HFF-Myc (cell line): ENCODE results near the gene ODF2.

Experiments used
- DNase-seq: peaks from one replicate; pipeline ENCODE4 v3.0.0-alpha.2; 2011; ENCODE audit warnings: low read depth; ENCODE audit errors: extremely low read depth
- H3K4me3 ChIP-seq: replicated peaks from 2 replicates; pipeline ENCODE4 v1.5.1; 2011; ENCODE audit warnings: low read depth, mild to moderate bottlenecking, control low read depth, low read length
- TF ChIP-seq, protein P1 (sequence below): IDR thresholded peaks from 2 replicates; pipeline ENCODE4 v1.5.1; 2012; ENCODE audit warnings: mild to moderate bottlenecking, low read depth, low read length, control low read depth; ENCODE audit errors: missing control alignments

Gene ODF2

DNA sequence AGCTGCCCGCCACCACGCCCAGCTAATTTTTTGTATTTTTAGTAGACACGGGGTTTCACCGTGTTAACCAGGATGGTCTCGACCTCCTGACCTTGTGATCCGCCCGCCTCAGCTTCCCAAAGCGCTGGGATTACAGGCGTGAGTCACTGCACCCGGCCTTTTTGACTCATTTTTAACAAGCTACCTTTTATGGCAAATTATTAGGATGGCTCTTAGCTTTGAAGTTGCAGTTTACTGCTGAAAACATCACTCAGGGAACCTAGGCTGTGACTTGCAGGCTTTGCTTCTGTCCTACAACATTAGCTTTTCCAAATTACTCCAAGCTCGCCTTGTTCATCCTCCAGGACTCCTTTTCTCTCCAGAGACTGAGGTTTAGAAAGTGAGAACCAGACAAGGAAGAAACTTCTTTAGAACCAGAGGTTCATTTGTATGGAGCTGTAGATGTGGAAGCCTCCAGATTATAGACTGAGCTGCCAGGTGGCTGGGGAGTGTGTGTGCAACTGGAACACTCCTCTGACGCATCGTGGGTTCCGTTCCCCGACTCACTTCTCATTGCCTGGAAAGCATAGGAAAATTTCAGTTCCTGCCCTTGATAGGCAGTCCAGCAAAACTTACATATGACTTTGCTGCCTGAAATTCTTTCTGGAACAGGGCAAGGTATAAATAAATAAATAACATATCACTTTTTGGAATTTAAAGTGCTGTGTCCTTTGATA lies 72.8 kb downstream of the ODF2 start:
- H3K4me3 ChIP-seq, result no peak overlapping the region
- TF ChIP-seq, protein P1, sequence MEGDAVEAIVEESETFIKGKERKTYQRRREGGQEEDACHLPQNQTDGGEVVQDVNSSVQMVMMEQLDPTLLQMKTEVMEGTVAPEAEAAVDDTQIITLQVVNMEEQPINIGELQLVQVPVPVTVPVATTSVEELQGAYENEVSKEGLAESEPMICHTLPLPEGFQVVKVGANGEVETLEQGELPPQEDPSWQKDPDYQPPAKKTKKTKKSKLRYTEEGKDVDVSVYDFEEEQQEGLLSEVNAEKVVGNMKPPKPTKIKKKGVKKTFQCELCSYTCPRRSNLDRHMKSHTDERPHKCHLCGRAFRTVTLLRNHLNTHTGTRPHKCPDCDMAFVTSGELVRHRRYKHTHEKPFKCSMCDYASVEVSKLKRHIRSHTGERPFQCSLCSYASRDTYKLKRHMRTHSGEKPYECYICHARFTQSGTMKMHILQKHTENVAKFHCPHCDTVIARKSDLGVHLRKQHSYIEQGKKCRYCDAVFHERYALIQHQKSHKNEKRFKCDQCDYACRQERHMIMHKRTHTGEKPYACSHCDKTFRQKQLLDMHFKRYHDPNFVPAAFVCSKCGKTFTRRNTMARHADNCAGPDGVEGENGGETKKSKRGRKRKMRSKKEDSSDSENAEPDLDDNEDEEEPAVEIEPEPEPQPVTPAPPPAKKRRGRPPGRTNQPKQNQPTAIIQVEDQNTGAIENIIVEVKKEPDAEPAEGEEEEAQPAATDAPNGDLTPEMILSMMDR, result no peak
- DNase-seq, result no peak

DNA sequence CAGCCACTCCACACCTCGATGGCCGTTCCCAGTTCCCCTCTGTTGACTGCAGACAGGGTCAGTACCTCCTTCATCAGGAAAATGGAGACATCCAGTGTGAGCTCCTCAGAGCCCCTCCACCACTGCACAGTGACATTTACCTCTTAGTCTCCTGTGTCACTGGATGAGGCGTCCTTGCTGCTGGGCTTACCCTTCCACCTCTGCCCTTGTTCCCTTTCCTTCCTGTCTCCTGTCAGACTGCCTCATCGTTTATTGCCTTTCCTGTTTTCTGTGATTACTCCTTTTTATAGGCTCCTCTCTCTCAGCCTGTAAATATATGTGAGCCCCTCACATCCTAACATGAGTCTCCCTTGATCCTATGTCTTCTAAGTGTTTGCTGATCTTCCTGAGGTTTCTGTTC lies 73.4 kb downstream of the ODF2 start:
- no peak overlapping the region for H3K4me3 ChIP-seq
- TF ChIP-seq, protein P1, result no peak
- no peak for DNase-seq

DNA sequence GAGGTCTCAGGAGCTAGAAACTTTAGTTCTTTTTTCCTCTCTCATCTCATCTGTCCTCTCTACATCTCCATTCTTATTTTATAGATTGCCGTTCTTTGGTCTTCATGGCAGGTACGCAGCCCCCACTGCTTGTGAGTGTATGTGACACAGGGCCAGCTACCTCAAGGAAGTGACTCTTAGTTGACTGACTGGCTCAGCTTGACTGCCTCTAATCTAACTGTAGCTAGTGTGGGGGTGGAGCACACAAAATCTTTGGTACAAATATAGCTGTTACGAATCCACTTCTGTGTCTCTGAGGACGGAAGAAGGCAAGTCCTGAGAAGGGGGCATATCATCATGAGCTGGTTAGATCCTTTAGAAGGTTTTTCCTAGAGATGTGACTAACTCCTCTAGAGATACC lies 76.8 kb downstream of the ODF2 start:
- no peak for DNase-seq
- H3K4me3 ChIP-seq, result no peak overlapping the region
- TF ChIP-seq, protein P1, result no peak

DNA sequence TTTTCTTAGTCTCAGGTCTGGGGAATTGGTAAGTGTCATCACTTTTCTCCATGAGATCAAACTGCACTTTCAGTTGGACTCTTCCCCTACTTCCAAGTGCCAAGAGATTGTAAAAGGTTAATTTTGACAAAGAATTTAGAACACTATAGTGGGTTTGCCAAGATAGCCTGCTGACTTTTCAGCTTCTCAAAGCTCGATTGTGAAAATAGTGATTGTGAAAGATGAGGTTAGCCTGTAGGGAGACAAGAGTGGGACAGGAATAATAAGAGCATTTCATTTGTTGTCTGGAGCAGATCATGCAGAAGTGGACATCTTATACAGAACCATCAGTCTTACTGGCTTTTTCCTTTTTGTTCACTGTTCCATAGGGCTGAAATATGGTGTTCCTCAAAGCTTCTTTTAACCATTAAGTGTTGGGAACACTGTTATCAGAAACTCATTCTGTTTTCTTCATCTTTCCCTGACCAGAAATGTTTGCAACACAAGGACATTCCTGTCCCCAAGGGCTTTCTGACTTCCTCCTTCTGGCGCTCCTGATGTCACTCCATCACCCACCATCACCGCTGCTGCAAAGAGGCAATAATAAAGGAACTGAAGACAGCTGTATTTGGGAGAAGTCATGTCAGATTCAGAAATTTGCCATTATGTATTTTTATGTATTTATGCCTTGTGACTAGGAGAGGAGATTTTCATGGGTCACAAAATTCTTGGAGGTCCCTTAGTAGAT lies 85.0 kb downstream of the ODF2 start:
- no peak overlapping the region for H3K4me3 ChIP-seq
- TF ChIP-seq, protein P1, result no peak
- DNase-seq, result no peak

DNA sequence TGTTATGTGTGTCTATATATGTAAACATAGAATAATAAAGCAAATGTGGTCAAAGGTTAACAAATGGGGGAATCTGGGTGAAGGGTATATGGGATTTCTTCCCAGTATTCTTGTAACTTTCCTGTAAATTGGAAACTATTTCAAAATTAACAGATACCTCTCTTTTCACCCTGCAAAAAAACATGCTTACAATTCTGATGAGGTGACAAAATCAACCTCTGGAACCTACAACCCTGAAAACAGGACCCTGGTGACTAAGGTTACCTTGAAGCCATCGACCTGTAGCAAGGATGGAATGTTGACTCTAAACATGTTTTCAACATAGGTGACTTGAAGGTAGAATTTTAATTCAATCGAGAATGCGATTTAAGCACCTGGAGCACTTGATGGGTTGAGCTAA lies 90.7 kb downstream of the ODF2 start:
- no peak for DNase-seq

DNA sequence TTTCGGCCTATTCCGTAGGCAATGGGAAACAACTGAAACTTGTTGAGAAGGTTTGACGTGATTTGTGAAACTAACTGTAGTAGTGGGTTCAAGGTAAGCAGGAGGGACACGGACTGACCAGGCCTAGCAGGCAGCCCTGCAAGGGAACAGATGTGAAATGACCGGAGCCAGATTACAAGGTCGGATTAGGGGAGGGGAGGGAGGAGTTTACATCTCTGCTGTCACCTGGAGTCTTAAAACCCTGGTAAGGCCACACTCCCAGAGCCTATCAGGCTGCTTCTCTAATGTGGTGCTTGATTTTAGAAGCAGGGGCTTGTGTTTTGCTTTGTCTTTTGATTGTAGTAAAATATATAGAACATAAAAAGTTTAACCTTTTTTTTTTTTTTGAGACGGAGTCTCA lies 93.1 kb downstream of the ODF2 start:
- TF ChIP-seq, protein P1, result no peak
- DNase-seq, result no peak
- no peak overlapping the region for H3K4me3 ChIP-seq

More for the DNA sequence above, 90.7 kb downstream of the ODF2 start:
- TF ChIP-seq, protein P1, result no peak
- no peak overlapping the region for H3K4me3 ChIP-seq

DNA sequence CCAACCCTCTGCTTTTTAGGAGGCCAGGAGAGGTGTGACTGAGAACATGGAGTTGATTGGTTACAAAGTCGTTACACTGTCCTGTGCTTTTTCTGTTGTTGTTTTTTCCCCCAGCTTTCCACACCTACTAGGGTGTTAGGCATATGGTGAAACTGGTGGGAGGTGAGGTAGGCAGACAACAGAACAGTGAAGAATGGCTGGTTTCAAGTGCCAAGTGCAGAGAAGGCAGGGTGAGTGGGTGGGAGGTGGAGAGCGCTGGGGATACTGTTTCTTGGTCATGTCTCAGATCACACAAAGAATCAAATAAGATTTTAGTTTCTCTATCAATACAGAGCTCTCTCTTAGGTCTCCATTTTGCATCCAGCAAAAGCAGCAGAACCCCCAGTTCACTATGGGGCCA lies 94.4 kb downstream of the ODF2 start:
- no peak overlapping the region for H3K4me3 ChIP-seq
- TF ChIP-seq, protein P1, result no peak
- DNase-seq, result no peak
